NCI-H345 treated with DMSO at 0.1 percent for 48 hours (cell line): ENCODE results near the gene MFGE8.

Experiments used
- DNase-seq: peaks from one replicate; lab custom pipeline; 2025; ENCODE audit not compliant: unreplicated experiment; lab: John Stamatoyannopoulos, UW

The MFGE8 gene

DNA sequence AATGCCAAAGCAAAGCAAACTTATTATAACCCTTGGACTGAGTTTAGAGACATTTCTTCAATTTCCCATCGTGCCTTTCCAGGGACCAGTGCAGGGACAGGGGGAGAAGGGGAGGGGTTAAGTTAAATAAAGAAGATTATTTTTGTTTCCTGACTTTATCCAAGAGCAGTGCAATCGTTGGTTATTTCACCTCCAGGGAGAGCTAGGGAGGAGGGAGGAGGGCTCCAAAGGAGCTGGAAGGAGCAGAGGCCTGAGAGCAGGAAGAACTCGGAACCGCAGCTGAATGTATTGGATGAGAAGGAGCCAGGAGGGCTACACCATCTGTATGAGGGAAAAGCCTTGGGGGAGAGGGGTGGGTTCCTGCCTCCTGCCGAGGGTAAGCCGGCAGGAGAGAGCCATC, 38.5 kb downstream of the MFGE8 start:
- DNase-seq: no peak

DNA sequence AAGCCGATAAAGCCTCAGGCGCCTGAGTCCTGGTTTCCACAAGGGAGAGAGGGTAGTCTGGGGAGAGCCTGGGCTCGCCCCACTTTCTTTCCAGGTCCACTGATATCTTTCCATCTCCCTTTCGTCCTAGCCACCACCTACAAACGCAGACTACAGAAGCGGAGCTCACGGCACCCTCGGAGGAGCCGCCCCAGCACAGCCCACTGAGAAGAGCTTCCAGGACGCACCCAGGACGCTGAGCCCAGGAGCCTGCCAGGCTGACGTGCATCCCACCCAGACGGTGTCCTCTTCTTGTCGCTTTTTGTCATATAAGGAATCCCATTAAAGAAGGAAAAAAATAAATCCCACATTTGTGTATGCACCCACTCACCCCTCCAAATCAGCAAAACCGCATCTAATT, 38.9 kb downstream of the MFGE8 start:
- DNase-seq: no peak

DNA sequence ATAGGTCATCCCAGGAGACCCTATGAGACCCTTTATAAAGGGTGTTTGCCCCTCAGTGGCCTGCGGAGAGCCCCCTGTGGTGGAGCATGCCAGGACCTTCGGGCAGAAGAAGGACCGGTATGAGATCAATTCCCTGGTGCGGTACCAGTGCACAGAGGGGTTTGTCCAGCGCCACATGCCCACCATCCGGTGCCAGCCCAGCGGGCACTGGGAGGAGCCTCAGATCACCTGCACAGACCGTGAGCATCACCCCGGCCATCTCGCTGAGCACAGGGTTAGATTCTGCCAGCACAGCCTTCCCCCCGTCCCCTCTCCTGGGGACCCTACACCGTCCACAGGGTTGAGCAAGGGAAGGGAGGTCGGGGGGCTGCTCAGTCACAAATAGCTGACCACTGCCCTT, 39.4 kb downstream of the MFGE8 start:
- no peak for DNase-seq

DNA sequence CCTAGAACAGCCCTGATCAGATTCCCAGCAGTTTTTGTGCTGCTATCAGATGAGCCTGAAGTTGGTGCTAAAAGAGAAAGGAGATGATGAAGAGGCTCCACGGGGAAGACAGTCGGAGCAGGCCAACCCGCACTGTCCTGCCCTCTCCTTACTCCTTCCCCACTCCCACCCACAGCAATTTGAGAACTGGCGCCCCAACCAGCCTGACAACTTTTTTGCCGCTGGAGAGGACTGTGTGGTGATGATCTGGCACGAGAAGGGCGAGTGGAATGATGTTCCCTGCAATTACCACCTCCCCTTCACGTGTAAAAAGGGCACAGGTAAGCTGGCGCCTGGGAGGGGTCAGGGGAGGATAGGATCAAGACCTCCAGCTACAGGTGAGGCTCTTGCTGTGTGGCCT, 40.5 kb downstream of the MFGE8 start:
- DNase-seq: no peak

DNA sequence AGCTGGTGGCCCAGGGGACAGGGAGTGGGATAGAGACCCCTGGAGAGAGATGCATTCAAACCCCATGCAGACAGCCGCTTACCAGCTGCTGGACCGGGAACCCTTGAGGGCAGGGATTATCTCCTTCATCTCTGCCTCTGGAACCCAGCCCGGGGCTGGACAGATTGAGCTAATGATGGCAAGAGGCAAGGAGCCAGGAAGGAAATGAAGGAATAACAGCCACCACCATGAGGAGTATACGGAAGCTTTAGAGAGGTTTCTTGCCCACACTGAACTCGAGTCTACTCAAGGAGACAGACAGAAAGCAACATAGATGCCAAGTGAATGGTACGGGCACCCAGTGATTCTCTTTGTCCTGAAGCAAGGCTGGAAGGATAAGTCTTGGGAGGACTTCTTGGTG, 41.1 kb downstream of the MFGE8 start:
- no peak for DNase-seq

DNA sequence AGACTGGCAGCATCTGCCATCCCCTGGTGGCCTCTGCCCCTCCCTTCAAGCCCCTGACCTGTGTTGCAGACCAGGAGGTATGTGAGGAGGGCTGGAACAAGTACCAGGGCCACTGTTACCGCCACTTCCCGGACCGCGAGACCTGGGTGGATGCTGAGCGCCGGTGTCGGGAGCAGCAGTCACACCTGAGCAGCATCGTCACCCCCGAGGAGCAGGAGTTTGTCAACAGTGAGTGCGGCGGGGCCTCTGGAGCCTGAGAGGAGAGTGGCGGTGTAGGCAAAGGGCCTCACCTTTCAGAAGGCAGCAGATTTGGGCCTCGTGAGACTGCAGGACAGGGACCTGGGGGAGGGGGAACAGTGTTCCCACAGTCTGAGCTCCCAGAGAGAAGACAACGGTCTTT, 41.9 kb downstream of the MFGE8 start:
- no peak for DNase-seq

DNA sequence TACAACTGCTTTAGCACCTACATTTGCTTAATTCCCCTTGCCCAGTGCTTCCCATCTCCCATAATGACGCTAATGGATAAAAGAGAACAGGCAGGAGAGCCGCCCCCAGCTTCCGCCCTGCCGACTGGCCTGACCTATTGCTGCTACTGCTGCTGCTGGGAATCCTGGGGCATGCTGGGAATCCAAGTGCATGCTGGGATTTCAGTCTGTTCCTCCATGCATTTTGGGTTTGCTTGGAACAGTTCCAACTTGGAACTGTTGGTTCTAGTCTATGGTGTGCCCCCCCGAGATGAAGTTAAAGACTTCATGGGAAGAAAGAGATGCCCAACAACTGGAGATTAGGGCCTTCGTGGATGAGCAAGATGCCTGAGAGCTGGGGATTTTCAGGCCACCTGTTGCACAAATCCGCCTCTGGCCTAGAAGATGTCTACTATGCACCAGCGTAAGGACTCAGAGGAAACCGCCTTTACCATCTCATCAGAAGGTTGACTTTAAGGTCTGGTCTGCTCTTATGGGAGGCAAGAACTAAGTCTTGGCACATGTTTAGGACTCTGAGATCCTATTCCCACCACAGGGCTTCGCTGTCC, 46.8 kb downstream of the MFGE8 start:
- no peak for DNase-seq

DNA sequence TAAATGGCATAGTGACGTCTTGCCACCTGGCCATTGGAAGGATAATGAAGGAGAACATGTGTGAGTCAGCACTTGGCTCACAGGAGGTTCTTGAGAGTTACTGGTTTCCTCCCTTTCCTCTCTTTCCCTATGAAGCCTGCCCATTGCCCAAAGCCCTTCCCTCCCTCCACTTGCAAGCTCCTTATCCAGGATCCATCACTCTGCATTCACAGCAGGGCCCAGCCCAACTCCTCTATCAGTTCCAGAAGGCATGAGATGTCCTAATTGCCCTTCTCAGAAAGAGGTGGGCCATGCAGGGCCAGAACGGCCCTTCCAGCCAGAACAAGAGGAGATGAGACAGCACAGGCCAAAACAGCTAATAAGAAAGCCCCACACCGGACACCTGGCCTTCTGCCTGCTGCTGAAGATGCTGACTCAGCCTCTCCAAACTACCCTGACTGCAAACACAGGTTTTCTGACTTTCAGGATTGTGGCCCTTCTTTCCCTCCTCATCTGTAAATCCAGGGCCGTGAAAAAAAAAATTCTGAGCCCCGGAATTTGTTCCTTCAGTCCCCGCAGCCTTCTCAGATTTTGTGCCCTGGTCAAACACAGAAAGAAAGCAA, 47.6 kb downstream of the MFGE8 start:
- DNase-seq: no peak

DNA sequence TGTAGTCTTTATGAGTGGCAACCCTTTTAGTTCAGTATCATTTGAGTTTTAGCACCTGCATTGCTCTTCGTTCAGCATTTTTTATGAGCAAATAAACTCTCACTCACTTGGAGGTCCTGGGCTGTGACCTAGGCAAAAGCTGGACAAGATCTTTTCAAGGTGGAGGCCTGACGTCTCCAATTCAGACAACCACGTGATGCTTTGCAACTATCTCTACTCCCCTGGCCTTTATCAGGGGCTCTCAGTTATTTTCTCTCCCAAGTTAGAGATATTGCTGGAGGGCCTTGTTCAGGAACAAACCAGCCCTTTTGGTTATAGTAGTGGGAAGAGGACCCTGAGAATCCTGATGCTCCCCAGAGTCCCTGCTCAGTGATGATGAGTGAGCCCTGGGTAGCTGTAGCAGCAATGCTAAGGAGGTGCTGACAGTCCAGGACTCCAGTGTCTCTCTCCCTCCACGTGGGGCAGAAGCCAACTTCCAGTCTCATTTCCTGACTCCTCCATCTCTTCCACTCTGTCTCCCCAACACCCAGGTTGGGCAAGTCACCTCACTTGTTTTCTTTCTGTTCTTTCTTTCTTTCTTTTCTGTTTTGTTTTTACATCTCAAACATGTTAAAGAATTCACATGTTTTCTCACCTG, 48.2 kb downstream of the MFGE8 start:
- no peak for DNase-seq

DNA sequence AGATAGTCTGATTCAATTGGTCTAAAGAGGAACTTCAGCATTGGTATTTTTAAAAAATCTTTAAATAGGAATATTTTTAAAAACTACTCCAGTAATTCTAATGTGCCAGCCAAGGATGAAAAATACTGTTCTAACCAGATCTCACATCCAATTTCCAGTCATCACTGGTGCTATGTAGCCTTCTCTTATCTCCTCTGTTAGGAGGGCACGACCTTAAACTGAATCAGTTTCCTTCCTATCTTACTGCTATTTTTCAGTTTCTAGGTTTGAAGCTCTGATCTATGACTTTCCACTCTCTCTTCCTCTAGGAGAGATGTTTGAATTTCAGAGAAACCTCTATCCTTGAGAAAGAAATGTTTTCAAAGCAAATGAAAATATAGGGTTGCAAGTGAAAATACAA, 49.8 kb downstream of the MFGE8 start:
- no peak for DNase-seq

DNA sequence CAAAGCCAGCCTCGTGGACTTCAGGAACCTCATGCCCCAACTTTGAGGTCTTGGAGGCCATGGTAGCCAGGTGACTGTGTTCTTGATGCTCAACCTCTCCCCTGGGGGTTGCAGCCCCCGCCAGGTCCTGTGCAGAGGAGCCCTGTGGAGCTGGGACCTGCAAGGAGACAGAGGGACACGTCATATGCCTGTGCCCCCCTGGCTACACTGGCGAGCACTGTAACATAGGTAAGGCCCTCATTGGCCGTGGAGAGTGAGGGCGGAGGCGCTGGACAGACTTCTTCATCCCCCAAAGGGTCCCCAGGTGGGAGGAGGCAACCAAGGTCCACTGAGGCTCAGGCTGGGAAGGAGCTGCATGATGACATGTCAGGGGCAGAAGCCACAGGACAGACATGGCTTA, 53.0 kb downstream of the MFGE8 start:
- no peak for DNase-seq

DNA sequence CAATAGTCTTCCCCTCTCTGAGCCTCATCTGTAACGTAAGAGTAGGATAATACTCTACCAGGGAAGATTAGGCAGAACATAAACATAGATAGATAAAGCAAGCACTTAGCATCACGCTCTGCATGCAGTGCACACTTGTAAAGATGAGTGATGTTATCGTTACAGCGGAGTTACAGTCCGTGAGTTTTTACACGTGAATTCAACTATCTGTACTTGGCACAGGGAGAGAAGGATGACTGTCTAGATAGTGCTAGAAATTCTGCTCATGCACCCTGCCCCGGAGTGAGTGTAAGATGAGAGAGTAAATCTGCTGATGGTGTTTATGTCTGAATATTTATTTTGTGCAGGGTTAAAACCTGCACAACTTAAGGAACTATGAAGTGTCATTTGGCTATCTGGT, 53.6 kb downstream of the MFGE8 start:
- DNase-seq: no peak

DNA sequence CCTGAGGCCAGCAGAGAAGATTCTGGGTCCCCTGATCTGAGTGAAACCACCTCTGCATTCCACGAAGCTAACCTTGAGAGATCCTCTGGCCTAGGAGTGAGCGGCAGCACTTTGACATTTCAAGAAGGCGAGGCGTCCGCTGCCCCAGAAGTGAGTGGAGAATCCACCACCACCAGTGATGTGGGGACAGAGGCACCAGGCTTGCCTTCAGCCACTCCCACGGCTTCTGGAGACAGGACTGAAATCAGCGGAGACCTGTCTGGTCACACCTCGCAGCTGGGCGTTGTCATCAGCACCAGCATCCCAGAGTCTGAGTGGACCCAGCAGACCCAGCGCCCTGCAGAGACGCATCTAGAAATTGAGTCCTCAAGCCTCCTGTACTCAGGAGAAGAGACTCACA, 54.2 kb downstream of the MFGE8 start:
- DNase-seq: no peak

DNA sequence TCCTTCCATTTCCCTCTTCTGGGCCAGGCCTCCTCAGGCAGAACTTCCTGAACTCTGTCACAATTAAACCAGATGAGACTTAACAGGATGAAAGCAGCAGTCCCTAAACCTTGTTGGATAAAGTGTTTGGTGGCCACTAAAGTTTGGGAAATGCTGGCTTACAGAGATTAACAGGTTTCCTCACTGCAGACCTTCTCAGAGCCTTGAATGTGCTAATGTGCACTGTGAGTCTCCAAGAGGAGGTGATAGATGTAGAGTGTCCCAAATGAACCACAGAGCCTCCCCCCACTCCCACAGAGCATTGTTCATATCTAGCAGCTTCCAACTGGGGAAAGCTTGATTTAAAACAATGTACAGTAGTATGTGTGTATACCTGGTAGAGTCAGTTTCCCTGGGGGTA, 60.7 kb downstream of the MFGE8 start:
- no peak for DNase-seq

DNA sequence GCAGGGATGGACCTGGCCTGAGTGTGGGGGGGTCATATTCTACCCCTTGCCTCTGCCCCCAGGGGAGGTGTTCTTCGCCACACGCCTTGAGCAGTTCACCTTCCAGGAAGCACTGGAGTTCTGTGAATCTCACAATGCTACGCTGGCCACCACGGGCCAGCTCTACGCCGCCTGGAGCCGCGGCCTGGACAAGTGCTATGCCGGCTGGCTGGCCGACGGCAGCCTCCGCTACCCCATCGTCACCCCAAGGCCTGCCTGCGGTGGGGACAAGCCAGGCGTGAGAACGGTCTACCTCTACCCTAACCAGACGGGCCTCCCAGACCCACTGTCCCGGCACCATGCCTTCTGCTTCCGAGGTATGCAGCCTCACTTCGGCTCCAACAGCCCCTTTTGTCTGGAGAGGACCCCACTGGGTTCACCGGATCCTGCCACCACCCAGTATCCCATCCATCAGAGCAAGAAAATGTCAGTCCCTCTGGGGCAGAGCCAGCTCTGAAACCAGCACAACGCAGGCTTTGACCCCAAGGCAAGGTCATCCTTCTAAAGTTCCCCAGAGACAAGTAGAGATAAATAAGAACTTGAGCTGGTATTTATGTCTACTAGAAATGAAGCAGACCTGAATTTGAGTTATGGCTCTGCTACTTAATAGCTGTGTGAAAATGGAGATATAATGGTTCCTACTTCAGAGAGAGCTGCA, 63.7 kb downstream of the MFGE8 start:
- no peak for DNase-seq
